B cell (primary cell): Measurements from ENCODE around the gene STARD4.

Experiments
- EZH2 ChIP-seq: IDR thresholded peaks from 2 replicates; pipeline ENCODE4 v1.6.1; 2012; ENCODE audit warnings: borderline replicate concordance, low read depth, mild to moderate bottlenecking, moderate library complexity, low read length; ENCODE audit not compliant: insufficient read depth, poor library complexity, severe bottlenecking
- TF ChIP-seq, protein P1 (sequence below): fragments of 200-600 bp; IDR thresholded peaks from one replicate; pipeline ENCODE4 v1.8.0; 2022; ENCODE audit warnings: antibody characterized with exemption, mild to moderate bottlenecking

DNA sequence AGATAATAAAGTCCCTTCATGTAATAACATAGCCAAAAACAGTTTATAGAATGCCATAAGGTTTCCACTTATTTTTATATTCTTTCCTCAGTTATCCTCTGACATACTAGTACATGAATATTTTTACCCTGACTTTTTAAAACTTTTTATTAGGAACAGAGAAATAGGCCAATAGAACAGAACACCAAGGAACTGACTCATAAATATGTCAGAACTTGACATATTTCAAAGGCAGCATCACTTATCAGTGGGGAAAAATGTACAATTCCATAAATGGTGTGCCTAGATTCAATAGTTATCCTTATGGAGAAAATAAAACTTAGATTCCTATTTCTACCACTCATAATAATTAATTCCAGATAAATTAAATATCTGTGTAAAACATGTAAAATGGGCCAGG is 9.4 kb downstream of the STARD4 start:
- TF ChIP-seq, protein P1, sequence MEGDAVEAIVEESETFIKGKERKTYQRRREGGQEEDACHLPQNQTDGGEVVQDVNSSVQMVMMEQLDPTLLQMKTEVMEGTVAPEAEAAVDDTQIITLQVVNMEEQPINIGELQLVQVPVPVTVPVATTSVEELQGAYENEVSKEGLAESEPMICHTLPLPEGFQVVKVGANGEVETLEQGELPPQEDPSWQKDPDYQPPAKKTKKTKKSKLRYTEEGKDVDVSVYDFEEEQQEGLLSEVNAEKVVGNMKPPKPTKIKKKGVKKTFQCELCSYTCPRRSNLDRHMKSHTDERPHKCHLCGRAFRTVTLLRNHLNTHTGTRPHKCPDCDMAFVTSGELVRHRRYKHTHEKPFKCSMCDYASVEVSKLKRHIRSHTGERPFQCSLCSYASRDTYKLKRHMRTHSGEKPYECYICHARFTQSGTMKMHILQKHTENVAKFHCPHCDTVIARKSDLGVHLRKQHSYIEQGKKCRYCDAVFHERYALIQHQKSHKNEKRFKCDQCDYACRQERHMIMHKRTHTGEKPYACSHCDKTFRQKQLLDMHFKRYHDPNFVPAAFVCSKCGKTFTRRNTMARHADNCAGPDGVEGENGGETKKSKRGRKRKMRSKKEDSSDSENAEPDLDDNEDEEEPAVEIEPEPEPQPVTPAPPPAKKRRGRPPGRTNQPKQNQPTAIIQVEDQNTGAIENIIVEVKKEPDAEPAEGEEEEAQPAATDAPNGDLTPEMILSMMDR = no peak
- no peak for TF ChIP-seq EZH2
